Fibroblast of lung (primary cell): ENCODE measurements around the gene HOXD9. TPM values are rescaled to one million over a fixed set of nuclear protein-coding genes. Genes with fewer than 3 reads are reported as not detected.

Source experiments
- DNase-seq, 2 donors: peaks; one replicate each; pipeline versions ENCODE4 v3.0.0 to v3.0.0-alpha.2; 2010; ENCODE audit warnings: low read depth in 2 of 2
- H2AFZ ChIP-seq: 2 replicates; pipeline ENCODE4 v1.5.1; 2012; ENCODE audit warnings: low read length, control low read depth, inconsistent platforms
- H3K27ac ChIP-seq: 2 replicates; pipeline ENCODE4 v1.5.1; 2011; ENCODE audit warnings: low read length, control low read depth; ENCODE audit not compliant: insufficient read depth
- H3K27me3 ChIP-seq: 2 replicates; pipeline ENCODE4 v1.5.1; 2011; ENCODE audit warnings: mild to moderate bottlenecking, low read length; ENCODE audit not compliant: control insufficient read depth, insufficient read depth
- H3K36me3 ChIP-seq: 2 replicates; pipeline ENCODE4 v1.5.1; 2011; ENCODE audit warnings: low read length; ENCODE audit not compliant: control insufficient read depth, insufficient read depth
- H3K4me1 ChIP-seq: 2 replicates; pipeline ENCODE4 v1.5.1; 2011; ENCODE audit warnings: low read length; ENCODE audit not compliant: control insufficient read depth, insufficient read depth; ENCODE audit errors: extremely low read depth
- H3K4me2 ChIP-seq: 2 replicates; pipeline ENCODE4 v1.5.1; 2011; ENCODE audit warnings: low read length, control low read depth; ENCODE audit not compliant: insufficient read depth; ENCODE audit errors: extremely low read depth
- H3K4me3 ChIP-seq, 4 experiments: fragments of 200-600 bp in 1 of 4; sonication (generic) in 1 of 4; replicated peaks in 1 of 4; 2 replicates each; pipeline ENCODE4 v1.5.1; 2011 to 2016; ENCODE audit warnings: low read length in 4 of 4, low read depth in 3 of 4, mild to moderate bottlenecking in 3 of 4, control low read depth in 2 of 4, inconsistent platforms in 1 of 4, mixed read lengths in 1 of 4; ENCODE audit not compliant: insufficient read depth in 1 of 4; ENCODE audit errors: control extremely low read depth in 1 of 4
- H3K79me2 ChIP-seq: 2 replicates; pipeline ENCODE4 v1.5.1; 2012; ENCODE audit warnings: mild to moderate bottlenecking, low read length, inconsistent platforms; ENCODE audit not compliant: control insufficient read depth, insufficient read depth
- H3K9ac ChIP-seq: 2 replicates; pipeline ENCODE4 v1.5.1; 2011; ENCODE audit warnings: mild to moderate bottlenecking, low read length, control low read depth; ENCODE audit not compliant: insufficient read depth
- H3K9me3 ChIP-seq: 2 replicates; pipeline ENCODE4 v1.5.1; 2012; ENCODE audit warnings: low read depth, low read length; ENCODE audit not compliant: control insufficient read depth, insufficient read depth
- H4K20me1 ChIP-seq: 2 replicates; pipeline ENCODE4 v1.5.1; 2011; ENCODE audit warnings: low read length; ENCODE audit not compliant: control insufficient read depth, insufficient read depth; ENCODE audit errors: extremely low read depth
- CTCF ChIP-seq, 2 donors: IDR thresholded peaks in 1 of 2; conservative IDR thresholded peaks in 1 of 2; 1 replicate in 1 of 2; 2 replicates in 1 of 2; pipeline ENCODE4 v1.5.1; 2011 to 2012; ENCODE audit warnings: low read length in 2 of 2, control low read depth in 1 of 2, inconsistent platforms in 1 of 2, low read depth in 1 of 2, mild to moderate bottlenecking in 1 of 2
- EZH2 ChIP-seq: IDR thresholded peaks from 2 replicates; pipeline ENCODE4 v1.5.1; 2012; ENCODE audit warnings: low read length, control low read depth, mild to moderate bottlenecking; ENCODE audit errors: missing control alignments
- polyA plus RNA-seq, 2 donors: library from polyadenylated mRNA; depleted of rRNA in 1 of 2; stranded (reverse) in 1 of 2; unstranded in 1 of 2; fragments of >200 nt; gene quantifications; 2 replicates each; pipeline ENCODE4 v1.2.1, GENCODE V29; 2011 to 2012; ENCODE audit warnings: missing spikeins in 1 of 2
- total RNA-seq: library from RNA; depleted of rRNA; stranded (reverse); fragments of >200 nt; gene quantifications from 2 replicates; pipeline ENCODE4 v1.2.1, GENCODE V29; 2014

HOXD9 gene
- total and polyA plus RNA-seq, 2 donors (not counting 1 experiment from before 2014, with no cell fraction given): not detected

GRCh38 chr2:176138526-176138922 is 16.0 kb downstream of the HOXD9 start:
- H3K4me3 ChIP-seq: no peak overlapping the region

GRCh38 chr2:176138923-176139660 is 16.6 kb downstream of the HOXD9 start:
- Histone ChIP-seq H3K4me2 (no peak overlapping the region), H3K79me2 (no peaks in the 10 kb centered on the region), H3K4me3 (no peak overlapping the region), H3K27ac (no peak overlapping the region), H3K9ac (no peak overlapping the region), H4K20me1 (no peaks in the 10 kb centered on the region), H3K36me3 (no peaks in the 10 kb centered on the region), H3K27me3 (peaks cover 65% of the 10 kb centered on the region), H3K9me3 (no peaks in the 10 kb centered on the region), H2AFZ (no peak overlapping the region), H3K4me1 (no peaks in the 10 kb centered on the region)
- DNase-seq: no peak
- TF ChIP-seq EZH2 (peak; percentile 89), CTCF (conservative IDR thresholded peaks at IDR 0.05 in 1 of 2, IDR thresholded peaks at IDR 0.05 in 1 of 2; ENCODE audit: low read depth in 1 of 2, low read length in 2 of 2) (no peak)

More at GRCh38 chr2:176138526-176138922, 16.0 kb downstream of the HOXD9 start:
- Histone ChIP-seq H3K27ac (no peak overlapping the region), H3K9ac (no peak overlapping the region), H3K4me2 (no peak overlapping the region), H4K20me1 (no peaks in the 10 kb centered on the region), H3K4me1 (no peaks in the 10 kb centered on the region), H3K9me3 (no peaks in the 10 kb centered on the region), H3K36me3 (no peaks in the 10 kb centered on the region), H3K79me2 (no peaks in the 10 kb centered on the region), H3K27me3 (peaks cover 64% of the 10 kb centered on the region), H2AFZ (no peak overlapping the region)
- no peak for DNase-seq
- TF ChIP-seq EZH2 (no peak), CTCF (conservative IDR thresholded peaks at IDR 0.05 in 1 of 2, IDR thresholded peaks at IDR 0.05 in 1 of 2; ENCODE audit: low read depth in 1 of 2, low read length in 2 of 2) (no peak)

GRCh38 chr2:176139661-176140512 is 17.4 kb downstream of the HOXD9 start:
- Histone ChIP-seq H3K4me1 (no peaks in the 10 kb centered on the region), H2AFZ (no peak overlapping the region), H3K27ac (no peak overlapping the region), H3K4me3 (peak overlapping the region in 1 of 4 experiments; percentile 59), H4K20me1 (no peaks in the 10 kb centered on the region), H3K36me3 (no peaks in the 10 kb centered on the region), H3K9ac (no peak overlapping the region), H3K9me3 (no peaks in the 10 kb centered on the region), H3K79me2 (no peaks in the 10 kb centered on the region), H3K4me2 (peak overlapping the region; percentile 78), H3K27me3 (peaks cover 60% of the 10 kb centered on the region)
- TF ChIP-seq EZH2: peak; percentile 40
- no peak for TF ChIP-seq CTCF (conservative IDR thresholded peaks at IDR 0.05 in 1 of 2, IDR thresholded peaks at IDR 0.05 in 1 of 2; ENCODE audit: low read depth in 1 of 2, low read length in 2 of 2)
- DNase-seq: no peak
